ENCODE results near the gene MICB.
"Not testable (repeated sequence)": the region's sequence is repeated elsewhere in the genome, so short reads cannot be mapped to it uniquely, and the experiment has no call there.

Gene MICB

GRCh38 chr6:31478186-31478950 is 19.6 kb upstream of the MICB start:
- Histone ChIP-seq H3K9me3 (ENCODE audit: control insufficient read depth, low read length) (no peaks in the 10 kb centered on the region), H3K9ac (ENCODE audit: low read length) (no peak overlapping the region), H3K4me3 (ENCODE audit: low read length) (no peak overlapping the region), H3K36me3 (ENCODE audit: control insufficient read depth, insufficient read depth, low read length) (no peaks in the 10 kb centered on the region), H3K27me3 (ENCODE audit: control insufficient read depth, insufficient read depth, low read length) (no peaks in the 10 kb centered on the region), H3K4me1 (ENCODE audit: control insufficient read depth, insufficient read depth, low read length) (no peaks in the 10 kb centered on the region)

GRCh38 chr6:31479151-31479932 is 18.6 kb upstream of the MICB start:
- no peaks in the 10 kb centered on the region for H3K9me3 ChIP-seq (ENCODE audit: control insufficient read depth, low read length)

GRCh38 chr6:31479933-31480535 is 17.9 kb upstream of the MICB start:
- no peak overlapping the region for H3K9ac ChIP-seq (ENCODE audit: low read length)
- no peaks in the 10 kb centered on the region for H3K27me3 ChIP-seq (ENCODE audit: control insufficient read depth, insufficient read depth, low read length)
- no peaks in the 10 kb centered on the region for H3K4me1 ChIP-seq (ENCODE audit: control insufficient read depth, insufficient read depth, low read length)
- H3K9me3 ChIP-seq (ENCODE audit: control insufficient read depth, low read length): no peaks in the 10 kb centered on the region
- H3K4me3 ChIP-seq (ENCODE audit: low read length): no peak overlapping the region
- no peaks in the 10 kb centered on the region for H3K36me3 ChIP-seq (ENCODE audit: control insufficient read depth, insufficient read depth, low read length)

More at GRCh38 chr6:31479151-31479932, 18.6 kb upstream of the MICB start:
- no peak overlapping the region for H3K4me3 ChIP-seq (ENCODE audit: low read length)
- H3K9ac ChIP-seq (ENCODE audit: low read length): no peak overlapping the region
- H3K4me1 ChIP-seq (ENCODE audit: control insufficient read depth, insufficient read depth, low read length): no peaks in the 10 kb centered on the region
- no peaks in the 10 kb centered on the region for H3K27me3 ChIP-seq (ENCODE audit: control insufficient read depth, insufficient read depth, low read length)
- no peaks in the 10 kb centered on the region for H3K36me3 ChIP-seq (ENCODE audit: control insufficient read depth, insufficient read depth, low read length)

GRCh38 chr6:31480574-31480973 is 17.4 kb upstream of the MICB start:
- Histone ChIP-seq H3K4me1 (ENCODE audit: control insufficient read depth, insufficient read depth, low read length) (no peaks in the 10 kb centered on the region), H3K9me3 (ENCODE audit: control insufficient read depth, low read length) (no peaks in the 10 kb centered on the region), H3K4me3 (ENCODE audit: low read length) (no peak overlapping the region), H3K36me3 (ENCODE audit: control insufficient read depth, insufficient read depth, low read length) (no peaks in the 10 kb centered on the region), H3K27me3 (ENCODE audit: control insufficient read depth, insufficient read depth, low read length) (no peaks in the 10 kb centered on the region), H3K9ac (ENCODE audit: low read length) (no peak overlapping the region)

GRCh38 chr6:31483392-31483791 is 14.6 kb upstream of the MICB start:
- Histone ChIP-seq H3K4me1 (ENCODE audit: control insufficient read depth, insufficient read depth, low read length) (no peaks in the 10 kb centered on the region), H3K4me3 (ENCODE audit: low read length) (no peak overlapping the region), H3K9ac (ENCODE audit: low read length) (no peak overlapping the region), H3K27me3 (ENCODE audit: control insufficient read depth, insufficient read depth, low read length) (no peaks in the 10 kb centered on the region), H3K9me3 (ENCODE audit: control insufficient read depth, low read length) (no peaks in the 10 kb centered on the region), H3K36me3 (ENCODE audit: control insufficient read depth, insufficient read depth, low read length) (no peaks in the 10 kb centered on the region)

GRCh38 chr6:31485055-31485454 is 12.9 kb upstream of the MICB start:
- Histone ChIP-seq H3K27me3 (ENCODE audit: control insufficient read depth, insufficient read depth, low read length) (no peaks in the 10 kb centered on the region), H3K4me1 (ENCODE audit: control insufficient read depth, insufficient read depth, low read length) (no peaks in the 10 kb centered on the region), H3K4me3 (ENCODE audit: low read length) (no peak overlapping the region), H3K9ac (ENCODE audit: low read length) (no peak overlapping the region), H3K9me3 (ENCODE audit: control insufficient read depth, low read length) (no peaks in the 10 kb centered on the region), H3K36me3 (ENCODE audit: control insufficient read depth, insufficient read depth, low read length) (no peaks in the 10 kb centered on the region)

- not testable (repeated sequence) for H3K9me3 ChIP-seq (ENCODE audit: control insufficient read depth, low read length); H3K27me3 ChIP-seq (ENCODE audit: control insufficient read depth, insufficient read depth, low read length); H3K36me3 ChIP-seq (ENCODE audit: control insufficient read depth, insufficient read depth, low read length); H3K4me1 ChIP-seq (ENCODE audit: control insufficient read depth, insufficient read depth, low read length); H3K4me3 ChIP-seq (ENCODE audit: low read length); H3K9ac ChIP-seq (ENCODE audit: low read length)
These were observed 11.7 kb upstream of the MICB start for GRCh38 chr6:31486065-31486837.

GRCh38 chr6:31487674-31488073 is 10.3 kb upstream of the MICB start:
- not testable (repeated sequence) for H3K9me3 ChIP-seq (ENCODE audit: control insufficient read depth, low read length); H3K27me3 ChIP-seq (ENCODE audit: control insufficient read depth, insufficient read depth, low read length); H3K4me3 ChIP-seq (ENCODE audit: low read length); H3K9ac ChIP-seq (ENCODE audit: low read length); H3K36me3 ChIP-seq (ENCODE audit: control insufficient read depth, insufficient read depth, low read length); H3K4me1 ChIP-seq (ENCODE audit: control insufficient read depth, insufficient read depth, low read length)

GRCh38 chr6:31489086-31489485 is 8.9 kb upstream of the MICB start:
- no peak overlapping the region for H3K4me3 ChIP-seq (ENCODE audit: low read length)
- no peaks in the 10 kb centered on the region for H3K36me3 ChIP-seq (ENCODE audit: control insufficient read depth, insufficient read depth, low read length)
- H3K9me3 ChIP-seq (ENCODE audit: control insufficient read depth, low read length): no peaks in the 10 kb centered on the region
- H3K9ac ChIP-seq (ENCODE audit: low read length): no peak overlapping the region
- peaks cover 9% of the 10 kb centered on the region for H3K27me3 ChIP-seq (ENCODE audit: control insufficient read depth, insufficient read depth, low read length)
- no peaks in the 10 kb centered on the region for H3K4me1 ChIP-seq (ENCODE audit: control insufficient read depth, insufficient read depth, low read length)

- H3K36me3 ChIP-seq (ENCODE audit: control insufficient read depth, insufficient read depth, low read length): no peaks in the 10 kb centered on the region
- H3K9ac ChIP-seq (ENCODE audit: low read length): no peak overlapping the region
- no peaks in the 10 kb centered on the region for H3K9me3 ChIP-seq (ENCODE audit: control insufficient read depth, low read length)
- H3K4me3 ChIP-seq (ENCODE audit: low read length): no peak overlapping the region
- H3K4me1 ChIP-seq (ENCODE audit: control insufficient read depth, insufficient read depth, low read length): no peaks in the 10 kb centered on the region
- peaks cover 19% of the 10 kb centered on the region for H3K27me3 ChIP-seq (ENCODE audit: control insufficient read depth, insufficient read depth, low read length)
These were observed 7.7 kb upstream of the MICB start for GRCh38 chr6:31490115-31490873.

- peaks cover 36% of the 10 kb centered on the region for H3K27me3 ChIP-seq (ENCODE audit: control insufficient read depth, insufficient read depth, low read length)
- not testable (repeated sequence) for H3K36me3 ChIP-seq (ENCODE audit: control insufficient read depth, insufficient read depth, low read length); H3K9me3 ChIP-seq (ENCODE audit: control insufficient read depth, low read length); H3K4me1 ChIP-seq (ENCODE audit: control insufficient read depth, insufficient read depth, low read length); H3K4me3 ChIP-seq (ENCODE audit: low read length); H3K9ac ChIP-seq (ENCODE audit: low read length)
These were observed 4.4 kb upstream of the MICB start for GRCh38 chr6:31493550-31493874.

Data from mucosa of stomach (tissue), 1 donor.